ENCODE measurements around the gene AGFG1.

The AGFG1 gene

DNA sequence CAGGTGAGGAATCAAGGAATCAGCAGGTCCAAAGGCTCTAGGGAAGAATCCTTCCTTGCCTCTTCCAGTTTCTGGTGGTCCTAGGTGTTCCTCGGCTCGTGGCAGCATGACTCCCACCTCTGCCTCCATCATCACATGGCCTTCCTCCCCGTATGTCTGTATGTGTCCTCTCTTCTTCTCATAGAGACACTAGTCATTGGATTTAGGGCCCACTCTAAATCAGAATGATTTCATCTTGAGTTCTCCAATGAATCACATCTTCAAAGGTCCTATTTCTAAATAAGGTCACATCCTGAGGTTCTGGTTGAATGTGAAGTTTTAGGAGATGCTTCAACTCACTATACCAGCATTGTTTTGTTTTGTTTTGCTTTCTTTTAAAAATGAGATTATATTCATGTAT, 11.1 kb upstream of the AGFG1 start:
- TF ChIP-seq, protein P1, sequence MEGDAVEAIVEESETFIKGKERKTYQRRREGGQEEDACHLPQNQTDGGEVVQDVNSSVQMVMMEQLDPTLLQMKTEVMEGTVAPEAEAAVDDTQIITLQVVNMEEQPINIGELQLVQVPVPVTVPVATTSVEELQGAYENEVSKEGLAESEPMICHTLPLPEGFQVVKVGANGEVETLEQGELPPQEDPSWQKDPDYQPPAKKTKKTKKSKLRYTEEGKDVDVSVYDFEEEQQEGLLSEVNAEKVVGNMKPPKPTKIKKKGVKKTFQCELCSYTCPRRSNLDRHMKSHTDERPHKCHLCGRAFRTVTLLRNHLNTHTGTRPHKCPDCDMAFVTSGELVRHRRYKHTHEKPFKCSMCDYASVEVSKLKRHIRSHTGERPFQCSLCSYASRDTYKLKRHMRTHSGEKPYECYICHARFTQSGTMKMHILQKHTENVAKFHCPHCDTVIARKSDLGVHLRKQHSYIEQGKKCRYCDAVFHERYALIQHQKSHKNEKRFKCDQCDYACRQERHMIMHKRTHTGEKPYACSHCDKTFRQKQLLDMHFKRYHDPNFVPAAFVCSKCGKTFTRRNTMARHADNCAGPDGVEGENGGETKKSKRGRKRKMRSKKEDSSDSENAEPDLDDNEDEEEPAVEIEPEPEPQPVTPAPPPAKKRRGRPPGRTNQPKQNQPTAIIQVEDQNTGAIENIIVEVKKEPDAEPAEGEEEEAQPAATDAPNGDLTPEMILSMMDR (IDR thresholded peaks at IDR 0.05; ENCODE audit: control insufficient read depth, extremely low read depth, insufficient read depth), result no peak
- no peak for DNase-seq (ENCODE audit: low read depth)
- no peak overlapping the region for H3K4me3 ChIP-seq (ENCODE audit: low read depth, low read length)

DNA sequence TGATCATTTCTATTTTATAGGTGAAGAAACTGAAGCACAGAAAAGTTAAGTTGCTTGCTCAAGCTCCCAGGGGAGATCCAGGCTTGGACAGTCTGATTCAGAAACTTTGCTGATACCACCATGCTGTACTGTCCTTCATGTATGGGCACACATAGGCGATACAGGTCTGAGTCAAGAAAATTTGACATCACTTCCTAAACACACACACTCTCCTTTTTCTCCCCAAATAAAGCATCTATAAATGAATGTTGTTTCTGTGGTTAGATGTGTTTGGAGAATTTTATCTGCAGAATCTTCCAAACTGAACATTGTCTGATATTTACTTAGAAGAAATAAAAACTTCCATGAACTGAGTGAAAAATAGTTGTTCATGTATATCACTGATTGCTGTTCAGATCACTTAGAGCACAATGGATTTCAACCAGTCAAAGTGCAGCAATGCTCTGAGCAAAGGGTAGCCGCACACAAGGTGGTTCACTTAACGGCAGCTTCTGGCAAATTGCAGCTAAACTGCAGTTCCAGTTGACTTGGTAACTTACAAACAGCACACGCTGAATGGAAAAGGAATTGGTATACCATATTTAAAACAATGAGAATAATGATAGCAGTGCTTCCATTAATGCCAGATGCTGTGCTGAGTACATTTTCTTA, 10.0 kb upstream of the AGFG1 start:
- TF ChIP-seq, protein P1 (IDR thresholded peaks at IDR 0.05; ENCODE audit: control insufficient read depth, extremely low read depth, insufficient read depth), result no peak
- no peak for DNase-seq (ENCODE audit: low read depth)
- H3K4me3 ChIP-seq (ENCODE audit: low read depth, low read length), result no peak overlapping the region

DNA sequence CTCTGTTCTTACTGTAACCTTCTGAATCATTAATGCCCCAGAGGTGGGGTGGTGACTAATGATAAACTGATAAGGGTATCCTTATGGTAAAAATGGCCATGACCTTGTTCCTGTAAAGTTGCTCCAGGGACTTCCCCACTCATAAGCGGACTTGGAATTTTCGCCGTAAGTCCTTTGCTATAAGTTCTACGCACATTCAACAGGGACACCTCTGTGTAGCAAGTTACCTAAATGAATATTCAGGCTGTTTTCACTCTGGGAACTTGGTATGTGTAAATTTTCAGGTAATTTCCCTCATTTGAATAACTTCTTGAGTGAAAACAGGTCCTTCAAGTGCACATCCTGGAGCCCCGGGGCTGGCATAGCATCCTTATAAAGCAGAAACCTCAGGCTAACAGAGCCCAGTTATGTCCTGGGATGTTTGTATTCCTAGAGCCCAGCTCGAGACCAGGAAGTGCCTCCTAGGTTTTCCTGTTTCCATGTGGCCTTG, 9.4 kb upstream of the AGFG1 start:
- TF ChIP-seq, protein P1 (IDR thresholded peaks at IDR 0.05; ENCODE audit: control insufficient read depth, extremely low read depth, insufficient read depth), result no peak
- no peak overlapping the region for H3K4me3 ChIP-seq (ENCODE audit: low read depth, low read length)
- DNase-seq (ENCODE audit: low read depth), result peak; percentile 49

DNA sequence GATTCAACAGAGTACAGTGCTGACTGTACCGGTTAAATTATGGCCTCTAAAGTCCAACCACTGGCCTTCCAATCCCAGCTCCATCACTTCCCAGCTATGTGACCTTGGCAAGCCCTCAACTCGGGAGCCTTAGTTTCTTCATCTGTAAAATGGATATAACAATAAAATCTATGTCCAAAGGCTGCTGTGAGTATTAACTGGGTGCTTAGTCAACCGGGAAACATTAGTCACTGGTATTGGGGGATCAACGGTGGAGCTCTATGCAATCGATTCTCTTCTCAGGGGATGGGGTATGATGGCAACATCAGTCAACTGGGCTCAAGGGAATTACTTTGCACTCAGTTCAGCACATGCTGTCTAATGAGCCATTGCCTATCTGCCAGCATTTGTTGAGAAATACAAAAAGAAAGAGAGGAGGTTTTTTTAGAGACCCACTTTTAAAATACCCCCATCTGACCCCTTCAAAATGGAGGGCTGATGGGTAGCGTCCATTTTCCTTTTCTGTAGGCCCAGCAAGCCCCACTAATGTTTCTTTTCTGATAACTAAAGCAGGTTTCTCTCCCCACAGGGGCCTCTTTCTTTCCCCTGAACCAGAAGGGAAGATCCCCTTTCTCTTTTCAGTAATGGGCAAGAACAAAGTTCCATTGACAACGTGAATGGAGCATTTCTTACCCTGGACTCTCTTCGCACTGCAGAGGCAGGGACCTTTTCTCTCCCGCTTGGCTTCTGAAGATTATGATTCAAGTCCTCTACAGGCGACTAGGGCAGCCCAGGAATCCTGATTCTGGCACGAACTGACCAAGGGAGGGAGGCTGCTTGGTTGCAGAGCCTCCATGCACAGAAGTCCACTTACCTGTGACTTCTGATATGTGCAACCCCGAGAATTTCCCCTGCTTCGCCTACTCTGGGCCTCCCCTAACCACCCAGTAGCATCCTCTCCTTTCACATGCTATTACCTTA, 8.7 kb upstream of the AGFG1 start:
- TF ChIP-seq, protein P1 (IDR thresholded peaks at IDR 0.05; ENCODE audit: control insufficient read depth, extremely low read depth, insufficient read depth), result no peak
- no peak for DNase-seq (ENCODE audit: low read depth)
- no peak overlapping the region for H3K4me3 ChIP-seq (ENCODE audit: low read depth, low read length)

DNA sequence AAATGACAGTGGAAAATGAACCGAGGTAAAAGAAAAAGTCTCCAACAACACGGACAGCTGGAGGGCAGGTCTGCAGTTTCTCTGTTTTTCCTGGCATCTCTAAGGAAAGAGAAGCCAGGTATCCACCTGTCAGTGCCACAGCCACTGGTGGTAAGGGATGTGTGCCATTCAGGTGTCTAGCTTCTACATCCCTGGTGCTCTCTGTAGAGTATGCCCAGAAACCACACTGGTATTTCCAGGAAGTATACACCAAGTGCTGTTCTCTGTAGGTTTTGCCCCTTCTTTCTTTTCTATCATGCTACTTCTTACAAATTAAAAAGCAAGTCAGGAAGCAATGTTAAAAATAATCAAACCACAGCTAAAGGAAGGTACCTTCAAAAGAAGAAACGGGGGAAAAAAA, 7.6 kb upstream of the AGFG1 start:
- DNase-seq (ENCODE audit: low read depth), result no peak
- H3K4me3 ChIP-seq (ENCODE audit: low read depth, low read length), result no peak overlapping the region
- TF ChIP-seq, protein P1 (IDR thresholded peaks at IDR 0.05; ENCODE audit: control insufficient read depth, extremely low read depth, insufficient read depth), result no peak

DNA sequence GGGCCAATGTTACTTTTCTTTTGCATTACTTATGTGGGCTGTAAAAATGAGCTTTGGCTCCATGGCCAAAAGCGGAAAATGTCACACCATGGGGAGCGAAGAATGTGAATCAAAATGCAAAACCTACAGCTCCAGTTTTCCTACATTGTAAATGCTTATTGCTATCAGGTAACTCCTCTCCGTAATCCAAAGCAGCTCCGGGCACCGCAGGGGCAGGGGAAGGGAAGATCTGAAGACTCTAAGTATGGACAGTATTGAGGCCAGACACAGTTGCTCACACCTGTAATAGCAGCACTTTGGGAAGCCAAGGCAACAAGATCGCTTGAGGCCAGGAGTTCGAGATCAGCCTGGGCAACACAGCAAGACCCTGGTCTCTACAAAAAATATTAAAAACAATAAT, 7.1 kb upstream of the AGFG1 start:
- no peak overlapping the region for H3K4me3 ChIP-seq (ENCODE audit: low read depth, low read length)
- TF ChIP-seq, protein P1 (IDR thresholded peaks at IDR 0.05; ENCODE audit: control insufficient read depth, extremely low read depth, insufficient read depth), result no peak
- DNase-seq (ENCODE audit: low read depth), result no peak
